Renal cortex interstitium (tissue), 11 donors: ENCODE results near the gene ARHGEF37. TPM values are rescaled to one million over a fixed set of nuclear protein-coding genes. Genes with fewer than 3 reads are reported as not detected.

Experiments
- DNase-seq, 11 donors: peaks; one replicate each; pipeline ENCODE4 v3.0.0-alpha.2; 2013; ENCODE audit warnings: low read depth in 9 of 11, low spot score in 4 of 11; ENCODE audit errors: extremely low read depth in 1 of 11
- polyA plus RNA-seq, 3 donors: library from polyadenylated mRNA; unstranded; fragments of 120-200 nt; gene quantifications; one replicate each; pipeline ENCODE4 v1.2.1, GENCODE V29; 2013; ENCODE audit not compliant: insufficient read length in 3 of 3

The ARHGEF37 gene
- polyA plus RNA-seq, 3 donors, result 4.3 to 7.7 (median 4.3) TPM

GRCh38 chr5:149615976-149616375, 34.7 kb downstream of the ARHGEF37 start:
- no peak for DNase-seq

GRCh38 chr5:149616727-149617285, 35.5 kb downstream of the ARHGEF37 start:
- DNase-seq, result no peak

GRCh38 chr5:149617760-149618306, 36.5 kb downstream of the ARHGEF37 start:
- DNase-seq, result no peak

GRCh38 chr5:149618581-149619248, 37.4 kb downstream of the ARHGEF37 start:
- DNase-seq, result peak in 3 of 11 donors; percentile 28 to 37 (median 34)

- no peak for DNase-seq
Observed at GRCh38 chr5:149621415-149622098, 40.3 kb downstream of the ARHGEF37 start.

GRCh38 chr5:149622466-149622865, 41.2 kb downstream of the ARHGEF37 start:
- DNase-seq, result no peak

- no peak for DNase-seq
Observed at GRCh38 chr5:149623473-149623872, 42.2 kb downstream of the ARHGEF37 start.

GRCh38 chr5:149627070-149627469, 45.8 kb downstream of the ARHGEF37 start:
- DNase-seq, result no peak

GRCh38 chr5:149628221-149628620, 46.9 kb downstream of the ARHGEF37 start:
- DNase-seq, result no peak

- no peak for DNase-seq
Observed at GRCh38 chr5:149628846-149629388, 47.6 kb downstream of the ARHGEF37 start.

GRCh38 chr5:149629421-149629820, 48.1 kb downstream of the ARHGEF37 start:
- no peak for DNase-seq

- no peak for DNase-seq
Observed at GRCh38 chr5:149630337-149630736, 49.0 kb downstream of the ARHGEF37 start.

- DNase-seq, result no peak
Observed at GRCh38 chr5:149631506-149631905, 50.2 kb downstream of the ARHGEF37 start.

- DNase-seq, result no peak
Observed at GRCh38 chr5:149632311-149633251, 51.3 kb downstream of the ARHGEF37 start.

GRCh38 chr5:149633476-149634350, 52.4 kb downstream of the ARHGEF37 start:
- no peak for DNase-seq

- no peak for DNase-seq
Observed at GRCh38 chr5:149635394-149635793, 54.1 kb downstream of the ARHGEF37 start.

GRCh38 chr5:149636191-149636860, 55.0 kb downstream of the ARHGEF37 start:
- no peak for DNase-seq
